Measurements from ENCODE around the gene RAE1.

RAE1 gene, protein sequence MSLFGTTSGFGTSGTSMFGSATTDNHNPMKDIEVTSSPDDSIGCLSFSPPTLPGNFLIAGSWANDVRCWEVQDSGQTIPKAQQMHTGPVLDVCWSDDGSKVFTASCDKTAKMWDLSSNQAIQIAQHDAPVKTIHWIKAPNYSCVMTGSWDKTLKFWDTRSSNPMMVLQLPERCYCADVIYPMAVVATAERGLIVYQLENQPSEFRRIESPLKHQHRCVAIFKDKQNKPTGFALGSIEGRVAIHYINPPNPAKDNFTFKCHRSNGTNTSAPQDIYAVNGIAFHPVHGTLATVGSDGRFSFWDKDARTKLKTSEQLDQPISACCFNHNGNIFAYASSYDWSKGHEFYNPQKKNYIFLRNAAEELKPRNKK

GRCh38 chr20:57351042-57351783 is at the start of gene RAE1:
RAE1 (plus strand) TSS chr20:57351255; CDS start chr20:57354039, 2,784 bp downstream.
- DNase-seq: peak; percentile 91 to 92

DNA sequence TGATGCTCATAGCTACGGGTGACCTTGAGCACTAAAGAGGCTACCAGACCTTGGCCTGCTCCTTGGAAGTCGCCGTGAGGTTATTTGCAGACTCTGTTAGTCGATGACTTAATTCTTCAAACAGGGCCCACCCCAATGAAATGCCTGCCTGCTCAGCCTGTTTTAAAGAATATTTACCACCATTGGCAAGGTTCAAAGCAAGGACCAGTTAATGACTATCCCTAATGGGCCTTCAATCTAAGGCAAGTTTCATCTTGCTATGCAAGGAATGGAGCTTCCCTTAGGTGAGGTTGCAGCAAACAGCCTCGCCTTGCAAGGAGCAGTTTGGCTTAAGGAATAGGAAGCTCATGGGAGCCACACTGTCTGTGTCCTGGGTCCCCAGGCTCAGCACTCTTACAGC is 44.3 kb upstream of the RAE1 start:
- DNase-seq: no peak

GRCh38 chr20:57308451-57309271 is 42.4 kb upstream of the RAE1 start:
- DNase-seq: no peak

GRCh38 chr20:57309544-57310115 is 41.4 kb upstream of the RAE1 start:
- no peak for DNase-seq

DNA sequence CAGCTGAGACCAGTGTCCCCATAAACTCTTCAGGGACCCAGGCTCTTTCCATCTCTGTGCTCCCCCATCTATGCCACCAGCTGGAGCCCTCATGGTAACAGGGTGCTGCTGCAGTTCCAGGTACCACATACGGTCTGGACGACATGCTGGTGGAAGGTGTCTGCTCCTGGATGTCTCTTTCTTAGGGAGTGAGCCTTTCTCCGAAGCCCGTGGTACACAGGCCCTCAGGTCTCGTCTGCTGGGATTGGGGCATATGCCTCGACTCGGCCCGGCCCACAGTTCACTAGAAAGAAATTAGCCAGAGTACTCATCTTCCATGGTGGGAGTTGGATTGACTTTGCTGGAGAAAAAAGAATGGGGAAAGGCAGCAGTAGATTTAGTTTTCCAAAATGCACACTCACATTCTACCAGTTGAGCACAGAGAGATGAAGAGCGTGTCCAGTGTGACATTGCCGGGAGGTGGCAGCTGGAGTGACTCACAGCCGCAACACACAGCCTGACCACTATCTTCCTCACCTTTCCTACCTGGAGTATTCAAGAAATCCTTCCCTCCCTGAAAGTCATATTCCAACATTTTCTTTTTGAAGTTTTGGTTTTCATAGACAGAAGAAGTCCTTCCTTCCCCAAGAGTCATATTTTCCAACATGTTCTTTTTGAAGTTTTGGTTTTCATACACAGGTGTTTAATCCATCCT is 40.1 kb upstream of the RAE1 start:
- DNase-seq: no peak

- DNase-seq: no peak
Measured at GRCh38 chr20:57312138-57312537, 38.9 kb upstream of the RAE1 start.

- DNase-seq: no peak
Measured at GRCh38 chr20:57313230-57313629, 37.8 kb upstream of the RAE1 start.

DNA sequence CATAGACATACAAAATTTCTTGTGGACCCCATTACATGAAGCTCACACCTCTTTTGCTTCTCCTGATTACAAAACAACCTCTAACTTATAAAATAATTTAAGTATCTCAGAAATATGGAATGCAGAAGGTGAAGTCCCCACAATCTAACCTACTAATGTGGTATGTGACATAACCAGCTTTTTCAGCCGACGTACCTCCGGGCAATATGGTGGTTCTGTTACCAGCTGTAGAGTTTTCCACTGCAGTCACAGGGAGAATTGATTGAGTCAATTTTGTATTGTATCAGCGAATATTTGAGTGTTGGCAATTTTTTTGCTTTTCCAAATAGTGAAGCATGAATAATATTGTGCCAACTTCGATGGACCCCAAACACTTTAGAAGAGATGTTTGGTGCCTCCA is 37.1 kb upstream of the RAE1 start:
- DNase-seq: no peak

- DNase-seq: no peak
Measured at GRCh38 chr20:57315083-57315975, 35.7 kb upstream of the RAE1 start.

GRCh38 chr20:57315976-57316480 is 35.0 kb upstream of the RAE1 start:
- no peak for DNase-seq

DNA sequence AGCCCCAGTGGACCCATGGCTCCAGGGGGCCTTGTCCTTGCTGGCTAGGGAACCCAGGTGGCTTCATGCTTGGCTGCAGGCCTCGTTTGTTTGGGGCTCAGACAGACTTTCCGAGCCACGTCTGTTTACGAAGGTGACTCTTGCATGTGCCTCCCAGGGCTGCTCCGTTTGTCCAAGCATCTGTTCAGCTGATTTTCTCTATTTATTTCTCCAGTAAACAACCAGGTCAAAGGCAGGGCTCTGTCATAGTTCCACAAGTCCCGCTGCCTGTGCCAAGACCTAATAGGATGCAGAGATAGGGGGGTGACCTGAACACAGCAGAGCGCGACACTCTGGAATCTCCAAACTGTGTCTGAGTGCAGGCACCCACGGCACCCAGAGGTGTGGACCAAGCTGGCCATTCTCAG is 34.3 kb upstream of the RAE1 start:
- no peak for DNase-seq

DNA sequence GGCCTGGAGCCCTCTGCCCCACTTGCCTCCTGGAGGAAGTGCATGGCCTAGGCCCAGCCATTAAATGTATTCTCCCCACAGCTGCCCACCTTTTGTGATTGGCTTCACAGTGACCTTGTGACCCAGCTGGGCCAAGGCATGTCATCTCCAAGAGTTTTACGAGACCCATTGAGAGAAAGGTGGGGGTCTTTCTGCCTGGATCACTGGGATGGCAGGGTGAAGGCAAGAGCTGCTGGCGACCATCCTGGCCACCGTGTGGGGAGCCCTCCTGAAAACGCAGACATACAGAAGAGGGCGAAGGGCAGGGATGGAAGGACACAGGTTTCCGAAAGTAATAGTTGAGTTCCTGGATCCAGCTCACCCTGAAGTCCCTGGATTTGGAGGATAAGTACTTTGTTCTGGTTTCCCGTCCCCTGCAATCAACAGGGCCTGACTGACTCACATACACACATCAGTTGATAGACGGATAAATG is 33.7 kb upstream of the RAE1 start:
- no peak for DNase-seq

GRCh38 chr20:57317789-57318371 is 33.2 kb upstream of the RAE1 start:
- DNase-seq: no peak

GRCh38 chr20:57319584-57319983 is 31.5 kb upstream of the RAE1 start:
- DNase-seq: no peak

DNA sequence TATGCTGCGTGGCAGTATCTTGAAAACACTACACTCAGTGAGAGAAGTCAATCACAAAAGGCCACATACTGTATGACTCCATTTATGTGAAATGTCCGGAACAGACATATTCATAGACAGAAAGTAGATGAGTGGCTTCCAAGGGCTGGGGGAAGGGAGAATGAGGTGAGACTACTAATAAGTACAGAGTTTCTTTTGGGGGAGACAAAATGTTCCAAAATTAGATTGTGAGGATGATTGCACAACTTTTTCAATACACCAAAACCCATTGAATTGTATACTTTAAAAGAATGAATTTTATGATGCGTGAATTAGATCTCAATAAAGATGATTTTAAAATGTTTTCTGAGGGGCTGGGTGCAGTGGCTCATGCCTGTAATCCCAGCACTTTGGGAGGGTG is 30.7 kb upstream of the RAE1 start:
- DNase-seq: no peak

- DNase-seq: no peak
Measured at GRCh38 chr20:57321142-57321541, 29.9 kb upstream of the RAE1 start.

- DNase-seq: no peak
Measured at GRCh38 chr20:57322476-57322875, 28.6 kb upstream of the RAE1 start.

GRCh38 chr20:57323034-57323433 is 28.0 kb upstream of the RAE1 start:
- no peak for DNase-seq

DNA sequence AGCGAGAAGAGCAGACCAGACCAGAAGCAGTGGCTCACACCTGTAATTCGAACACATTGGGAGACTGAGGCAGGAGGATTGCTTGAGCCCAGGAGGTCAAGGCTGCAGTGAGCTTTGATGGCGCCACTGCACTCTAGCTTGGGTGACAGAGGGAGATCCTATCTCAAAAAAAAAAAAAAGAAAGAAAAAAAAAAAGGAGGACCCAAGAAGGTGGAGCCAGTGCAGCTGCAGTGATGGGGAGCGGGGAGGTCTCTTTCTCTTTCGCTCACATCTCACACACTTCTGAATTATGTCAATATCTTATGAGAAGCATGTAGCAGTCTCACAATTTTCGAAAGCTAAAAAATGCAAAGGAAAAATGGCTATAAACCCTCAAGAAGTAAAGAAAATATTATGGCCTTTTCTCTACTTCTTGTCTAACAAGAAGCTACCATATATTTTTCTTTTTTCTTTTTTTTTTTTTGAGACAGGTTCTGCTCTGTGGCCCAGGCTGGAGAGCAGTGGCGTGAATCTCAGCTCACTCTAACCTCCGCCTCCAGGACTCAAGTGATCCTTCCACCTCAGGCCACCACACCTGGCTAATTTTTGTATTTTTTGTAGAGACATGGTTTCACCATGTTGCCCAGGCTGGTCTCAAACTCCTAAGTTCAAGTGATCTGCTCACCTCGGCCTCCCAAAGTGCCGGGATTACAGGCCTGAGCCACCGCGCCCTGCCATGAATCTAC is 25.3 kb upstream of the RAE1 start:
- no peak for DNase-seq

Data from CD4-positive, alpha-beta T cell treated with Interferon alpha-2 for 1 hour (primary cell).